Muscle layer of duodenum (tissue), 2 donors: ENCODE results near the gene ATP5F1E.
"Not testable (repeated sequence)": the region's sequence is repeated elsewhere in the genome, so short reads cannot be mapped to it uniquely, and the experiment has no call there.

ENCODE experiments used
- H3K27ac ChIP-seq: one replicate; pipeline ENCODE4 v1.7.0; 2013; ENCODE audit warnings: mild to moderate bottlenecking, low read length
- H3K27me3 ChIP-seq: one replicate; pipeline ENCODE4 v1.7.0; 2013; ENCODE audit warnings: low read depth, mild to moderate bottlenecking, control low read depth, low read length
- H3K36me3 ChIP-seq, 2 donors: one replicate each; pipeline ENCODE4 v1.7.0; 2013; ENCODE audit warnings: low read length in 2 of 2, control low read depth in 1 of 2, mild to moderate bottlenecking in 1 of 2; ENCODE audit not compliant: insufficient read depth in 2 of 2, control insufficient read depth in 1 of 2
- H3K4me1 ChIP-seq, 2 donors: one replicate each; pipeline ENCODE4 v1.7.0; 2013; ENCODE audit warnings: low read length in 2 of 2, mild to moderate bottlenecking in 2 of 2, control low read depth in 1 of 2, moderate library complexity in 1 of 2; ENCODE audit not compliant: insufficient read depth in 2 of 2, control insufficient read depth in 1 of 2
- H3K4me3 ChIP-seq, 2 donors: one replicate each; pipeline ENCODE4 v1.7.0; 2013; ENCODE audit warnings: low read length in 2 of 2, low read depth in 1 of 2, mild to moderate bottlenecking in 1 of 2
- H3K9me3 ChIP-seq, 2 donors: one replicate each; pipeline ENCODE4 v1.7.0; 2013; ENCODE audit warnings: low read length in 2 of 2, control low read depth in 1 of 2, mild to moderate bottlenecking in 1 of 2; ENCODE audit not compliant: control insufficient read depth in 1 of 2
- donor health status: healthy.

The ATP5F1E gene

DNA sequence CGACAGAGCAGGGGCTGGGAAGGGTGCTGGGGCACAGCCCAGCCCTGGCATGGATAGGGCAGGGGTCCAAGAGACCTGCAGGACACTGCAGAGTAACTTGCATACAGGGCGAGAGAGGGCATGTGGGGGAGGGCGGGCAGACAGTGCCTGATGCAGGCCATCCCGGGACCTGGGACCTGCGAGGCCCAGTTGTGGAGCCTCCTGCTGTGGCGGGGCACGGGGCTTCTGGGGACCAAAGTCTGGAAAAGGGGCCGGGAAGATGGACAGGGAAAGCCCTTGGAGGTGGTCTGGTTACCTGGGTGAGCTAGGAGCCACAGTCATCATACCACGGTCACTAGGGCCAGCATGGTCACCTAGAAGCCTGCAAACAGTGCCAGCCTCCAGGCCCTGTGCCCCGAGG lies 13.3 kb downstream of the ATP5F1E start:
- Histone ChIP-seq H3K9me3 (no peaks in the 10 kb centered on the region), H3K36me3 (peaks cover 12 to 15% of the 10 kb centered on the region in 2 donors), H3K4me3 (no peak overlapping the region), H3K27me3 (no peaks in the 10 kb centered on the region), H3K4me1 (no peaks in the 10 kb centered on the region), H3K27ac (no peak overlapping the region)

DNA sequence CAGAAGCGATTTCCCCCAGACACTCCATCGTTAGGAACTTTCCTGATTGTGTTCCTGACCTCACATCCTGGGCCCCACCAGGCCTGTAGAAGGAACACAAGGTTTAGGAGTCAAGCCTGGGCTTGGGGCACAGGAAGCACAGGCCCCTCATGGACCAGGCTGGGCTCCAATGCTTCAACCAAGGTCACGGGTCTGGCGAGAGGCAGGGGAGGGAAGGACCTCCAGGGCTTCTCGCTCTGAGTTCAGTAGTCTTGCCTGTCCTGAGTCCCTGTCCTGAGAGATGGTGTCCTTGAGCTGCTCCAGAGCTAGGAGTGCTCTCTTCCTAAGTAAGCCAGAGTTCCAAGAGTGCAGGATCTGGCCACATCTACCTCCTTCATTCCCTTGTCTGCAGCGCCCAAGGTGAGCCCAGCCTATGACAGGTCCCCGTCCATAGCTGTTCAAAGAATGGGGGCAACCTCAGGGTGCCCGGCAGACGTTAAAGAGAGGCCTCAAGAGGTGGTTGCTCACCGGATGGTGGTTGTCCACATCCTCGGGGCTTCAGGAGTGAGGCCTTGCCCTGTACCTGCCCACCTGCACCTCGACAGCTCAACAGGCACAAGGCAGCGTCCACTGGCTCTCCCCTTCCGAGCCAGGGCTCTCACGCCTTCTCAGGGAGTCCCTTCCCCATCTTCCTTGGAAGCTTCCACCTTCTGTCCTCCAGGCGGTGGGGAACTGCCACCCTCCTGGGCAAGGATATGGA lies 14.5 kb downstream of the ATP5F1E start:
- no peak overlapping the region for H3K4me3 ChIP-seq
- no peaks in the 10 kb centered on the region for H3K27me3 ChIP-seq
- peaks cover 4% of the 10 kb centered on the region in 2 donors for H3K36me3 ChIP-seq
- no peak overlapping the region for H3K27ac ChIP-seq
- H3K4me1 ChIP-seq: no peaks in the 10 kb centered on the region
- H3K9me3 ChIP-seq: no peaks in the 10 kb centered on the region

DNA sequence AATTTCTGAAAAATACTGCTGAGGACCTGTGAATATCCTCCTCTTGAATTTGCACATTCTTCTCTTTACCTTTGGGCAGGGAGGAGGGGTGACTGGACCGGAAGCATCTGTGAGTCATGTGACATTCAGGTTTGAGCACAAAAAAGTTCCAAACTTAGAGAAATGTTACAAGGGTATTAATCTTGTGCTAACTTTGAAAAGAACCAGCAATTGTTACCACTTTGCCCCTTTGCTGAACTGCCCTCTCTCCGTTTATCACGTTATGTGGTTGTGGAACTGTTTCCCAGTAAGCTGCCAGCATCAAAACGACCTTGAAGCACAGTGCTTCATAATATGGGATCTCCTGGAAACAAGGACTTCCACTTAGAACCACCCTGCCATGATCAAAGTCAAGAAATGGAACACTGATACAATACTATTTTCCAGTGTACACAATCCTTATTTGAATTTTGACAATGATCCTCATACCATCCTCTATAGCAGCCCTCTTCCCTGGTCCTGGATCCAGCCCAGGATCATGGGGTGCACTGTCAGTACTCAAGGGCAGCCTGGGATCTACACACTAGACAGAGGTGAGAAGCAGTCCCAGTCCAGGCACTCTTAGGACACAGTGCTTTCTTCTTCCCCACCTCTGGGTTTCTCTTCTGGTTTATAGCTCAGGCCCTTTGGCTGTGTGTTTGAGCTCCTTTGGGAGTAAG lies 15.2 kb downstream of the ATP5F1E start:
- H3K9me3 ChIP-seq: no peaks in the 10 kb centered on the region
- H3K4me3 ChIP-seq: no peak overlapping the region
- no peak overlapping the region for H3K27ac ChIP-seq
- no peaks in the 10 kb centered on the region for H3K4me1 ChIP-seq
- no peaks in the 10 kb centered on the region for H3K27me3 ChIP-seq
- H3K36me3 ChIP-seq: no peaks in the 10 kb centered on the region

DNA sequence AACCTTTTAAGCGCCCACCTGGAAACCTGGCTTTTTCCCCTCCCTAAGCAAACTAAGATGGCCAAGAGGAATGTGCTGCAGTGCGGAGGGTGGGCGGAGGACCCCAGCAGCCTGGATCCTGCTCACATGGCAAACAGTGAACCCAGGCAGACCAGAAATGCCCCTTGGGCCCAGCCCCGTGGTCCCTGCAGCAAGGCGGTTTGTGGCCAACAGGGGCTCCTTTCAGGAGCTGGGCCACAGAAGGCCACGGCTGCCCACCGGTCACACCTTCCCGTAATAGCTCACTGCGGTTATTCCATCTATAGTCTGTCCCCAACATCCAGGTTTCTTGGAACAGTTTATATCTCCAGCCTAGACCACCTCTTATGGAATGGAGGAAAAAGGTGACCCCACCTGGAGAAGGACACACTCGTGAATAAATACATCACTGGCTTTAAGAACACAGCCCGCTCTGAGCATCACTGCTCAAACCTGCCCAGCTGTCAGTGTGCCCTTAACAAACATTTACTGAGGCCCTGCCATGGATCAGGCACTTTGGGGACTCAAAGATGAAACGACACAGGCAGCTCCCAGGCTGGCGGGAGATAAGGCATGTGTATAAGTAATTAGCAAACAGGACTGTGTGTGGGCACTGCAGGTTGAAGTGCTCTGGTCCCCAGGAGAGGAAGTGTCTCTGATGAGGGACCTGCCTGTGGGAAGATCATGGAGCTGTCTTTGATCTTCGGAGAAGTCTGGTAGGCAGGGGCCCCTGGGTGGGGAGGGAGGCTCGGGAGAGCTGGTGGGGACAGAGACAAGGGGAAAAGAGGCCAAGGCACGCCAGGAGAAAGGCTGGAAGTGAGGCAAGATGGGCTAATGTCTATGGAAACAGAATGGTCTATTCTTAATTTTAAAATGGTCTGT lies 16.1 kb downstream of the ATP5F1E start:
- H3K27me3 ChIP-seq: no peaks in the 10 kb centered on the region
- H3K9me3 ChIP-seq: no peaks in the 10 kb centered on the region
- no peaks in the 10 kb centered on the region for H3K4me1 ChIP-seq
- H3K36me3 ChIP-seq: no peaks in the 10 kb centered on the region
- H3K4me3 ChIP-seq: no peak overlapping the region
- H3K27ac ChIP-seq: no peak overlapping the region

DNA sequence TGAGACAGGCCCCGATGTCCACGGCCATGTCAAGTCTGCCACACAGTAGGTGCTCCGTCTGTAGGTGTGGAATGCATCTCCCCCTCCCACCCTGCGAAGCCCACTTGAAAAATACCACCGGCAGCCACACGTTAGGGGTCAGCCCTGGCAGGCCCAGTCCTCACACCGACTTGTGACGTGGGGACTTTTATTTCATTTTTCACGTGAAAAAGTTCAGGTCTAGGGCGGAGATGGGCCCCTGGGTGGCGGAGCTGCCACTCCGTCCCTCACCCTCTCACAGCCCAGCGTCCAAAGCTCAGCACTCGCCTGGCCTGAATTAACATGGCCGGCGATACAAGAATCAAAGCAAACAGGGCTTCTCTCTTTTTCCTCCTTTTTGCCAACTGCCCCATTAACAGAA lies 16.7 kb downstream of the ATP5F1E start:
- Histone ChIP-seq H3K36me3 (no peaks in the 10 kb centered on the region), H3K27ac (no peak overlapping the region), H3K27me3 (no peaks in the 10 kb centered on the region), H3K4me3 (no peak overlapping the region), H3K4me1 (no peaks in the 10 kb centered on the region), H3K9me3 (no peaks in the 10 kb centered on the region)

DNA sequence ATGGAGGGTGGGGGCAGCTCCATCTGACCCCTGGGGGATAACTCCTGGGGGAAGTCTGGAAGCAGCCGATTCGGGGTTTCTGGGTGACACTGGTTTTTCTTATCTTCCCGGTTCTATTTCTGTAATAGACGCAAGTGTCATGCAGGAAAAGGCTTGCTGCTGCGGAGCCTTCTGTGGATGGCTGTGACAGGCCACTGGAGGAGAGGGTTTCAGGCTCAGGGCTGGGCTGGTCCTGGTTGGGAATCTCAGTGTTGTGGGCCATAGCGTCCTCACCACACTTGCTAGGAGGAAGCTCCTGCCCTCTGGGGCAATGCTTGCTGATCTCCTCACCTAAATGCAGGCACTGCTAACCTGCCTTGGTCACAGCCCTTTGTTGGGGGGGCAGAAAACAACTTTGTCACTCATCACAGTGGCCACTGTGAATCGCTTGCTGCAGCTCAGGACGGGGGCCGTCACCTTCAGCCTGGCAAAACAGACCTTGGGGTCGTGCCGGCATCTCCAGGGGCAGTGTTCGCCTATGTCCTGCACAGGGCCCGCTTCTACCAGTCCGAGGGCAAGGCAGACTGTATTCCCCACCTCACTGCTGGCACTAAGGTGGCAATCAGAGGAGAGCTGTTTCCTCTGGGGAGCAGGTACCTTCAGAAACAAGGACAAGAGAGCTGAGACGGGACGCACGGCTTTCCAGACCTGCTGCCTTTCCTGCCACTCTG lies 17.3 kb downstream of the ATP5F1E start:
- Histone ChIP-seq H3K9me3 (no peaks in the 10 kb centered on the region), H3K36me3 (no peaks in the 10 kb centered on the region), H3K4me3 (no peak overlapping the region), H3K27me3 (no peaks in the 10 kb centered on the region), H3K27ac (no peak overlapping the region), H3K4me1 (no peaks in the 10 kb centered on the region)

DNA sequence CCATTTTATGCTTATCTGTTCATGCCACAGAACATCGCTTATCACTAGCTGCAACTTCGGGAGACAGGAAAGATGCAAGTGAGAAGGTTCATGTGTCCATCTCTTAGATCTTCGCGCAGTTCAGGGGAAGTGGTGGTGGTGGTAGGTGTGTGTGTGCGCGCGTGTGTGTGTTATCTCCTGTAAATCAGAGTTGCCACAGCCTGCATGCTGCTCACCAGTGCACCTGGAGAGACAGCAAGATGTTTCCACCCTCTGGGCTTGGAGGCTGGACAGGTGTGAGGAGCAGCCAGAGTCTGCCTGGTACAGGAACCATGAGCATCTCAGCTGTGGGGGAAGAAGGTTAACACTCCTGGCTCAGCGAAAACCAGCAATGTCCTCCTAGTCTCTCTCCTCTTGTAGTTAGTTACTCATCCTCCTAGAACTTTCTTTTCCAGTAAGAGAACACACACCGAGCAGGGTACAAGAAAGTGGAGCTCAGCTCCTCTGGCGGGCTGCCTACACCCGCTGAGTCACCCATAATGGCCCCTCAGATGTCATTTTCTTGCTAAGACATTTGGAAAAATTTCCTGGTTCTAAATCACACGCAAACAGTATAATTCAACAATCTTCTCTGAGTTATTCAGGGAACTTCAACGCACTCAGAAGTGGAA lies 18.1 kb downstream of the ATP5F1E start:
- no peaks in the 10 kb centered on the region for H3K9me3 ChIP-seq
- no peaks in the 10 kb centered on the region for H3K36me3 ChIP-seq
- H3K27me3 ChIP-seq: no peaks in the 10 kb centered on the region
- no peak overlapping the region for H3K27ac ChIP-seq
- H3K4me1 ChIP-seq: no peaks in the 10 kb centered on the region
- no peak overlapping the region for H3K4me3 ChIP-seq

DNA sequence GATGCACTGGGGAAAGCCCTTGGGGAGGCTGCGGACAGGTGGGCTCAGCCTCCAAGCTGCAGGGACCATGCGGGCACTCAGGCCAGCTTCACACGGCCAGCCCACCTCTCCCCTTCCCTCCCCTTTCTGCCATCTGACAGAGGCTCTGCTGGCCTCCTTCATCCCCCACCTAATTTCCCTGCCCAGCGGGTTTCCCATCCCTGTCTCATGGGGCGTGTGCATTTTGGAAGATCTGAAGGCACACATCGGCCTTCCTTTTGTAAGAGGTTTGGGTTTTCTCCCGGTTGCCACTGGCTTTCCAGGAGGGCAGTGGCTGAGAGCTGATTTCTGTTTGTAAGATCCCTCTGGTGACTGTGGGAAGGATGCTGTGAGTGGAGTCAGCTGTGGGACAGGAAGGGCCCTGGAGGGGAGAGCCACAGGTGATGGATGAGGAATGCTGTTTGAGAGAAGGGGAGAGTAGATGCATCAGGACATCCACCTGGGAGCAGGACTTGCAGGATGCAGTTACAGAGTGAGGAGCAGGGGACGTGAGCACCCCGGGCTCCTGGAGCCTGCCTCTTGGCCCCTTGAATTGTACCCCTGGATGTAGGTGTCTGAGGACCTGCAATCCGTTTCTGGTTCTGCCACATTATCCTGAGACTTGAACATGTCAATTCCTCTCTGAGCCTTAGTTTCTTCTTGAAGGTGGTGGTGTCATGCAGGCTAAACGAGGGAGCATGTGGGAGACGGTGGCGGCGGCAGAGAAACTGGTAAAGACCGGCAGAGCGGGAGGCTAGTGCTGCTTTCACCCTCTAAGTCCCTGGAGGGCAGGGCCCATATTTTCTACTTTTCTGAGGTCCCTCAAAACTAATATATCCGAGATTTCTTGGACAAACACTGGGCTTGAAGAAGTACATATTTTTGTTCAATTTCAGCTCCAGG lies 18.8 kb downstream of the ATP5F1E start:
- Histone ChIP-seq H3K4me1 (no peaks in the 10 kb centered on the region), H3K27me3 (no peaks in the 10 kb centered on the region), H3K4me3 (no peak overlapping the region), H3K27ac (no peak overlapping the region), H3K36me3 (no peaks in the 10 kb centered on the region), H3K9me3 (no peaks in the 10 kb centered on the region)

DNA sequence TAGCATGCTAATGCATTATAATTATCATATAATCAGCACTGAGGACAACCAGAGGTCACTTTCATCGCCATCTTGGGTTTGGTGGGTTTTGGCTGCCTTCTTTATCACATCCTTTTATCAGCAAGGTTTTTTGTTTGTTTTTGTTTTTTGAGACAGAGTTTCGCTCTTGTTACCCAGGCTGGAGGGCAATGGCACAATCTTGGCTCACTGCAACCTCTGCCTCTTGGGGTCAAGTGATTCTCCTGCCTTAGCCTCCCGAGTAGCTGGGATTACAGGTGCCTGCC lies 20.3 kb downstream of the ATP5F1E start:
- not testable (repeated sequence) for H3K4me3 ChIP-seq, H3K27me3 ChIP-seq, H3K27ac ChIP-seq, H3K36me3 ChIP-seq, H3K4me1 ChIP-seq, H3K9me3 ChIP-seq
